BJ (cell line): Measurements from ENCODE around the gene PTPRG. TPM values are rescaled to one million over a fixed set of nuclear protein-coding genes. Genes with fewer than 3 reads are reported as not detected.

Source experiments
- CTCF ChIA-PET: fragments of 350-600 bp; formaldehyde crosslinking; extraction: SDS; loops from one replicate; lab custom pipeline; 2021; ENCODE audit warnings: antibody characterized with exemption, inconsistent platforms; lab: Yijun Ruan, JAX
- POLR2A ChIA-PET: fragments of 300-600 bp; sonication (Branson Sonifier 250); formaldehyde crosslinking; extraction: SDS; loops from one replicate; lab custom pipeline; 2021; ENCODE audit warnings: antibody characterized with exemption; lab: Charles Lee
- DNase-seq: peaks from one replicate; pipeline ENCODE4 v3.0.0-alpha.2; 2011; ENCODE audit warnings: low read depth
- H3K27me3 ChIP-seq: 2 replicates; pipeline ENCODE4 v1.6.0; 2011; ENCODE audit warnings: low read length; ENCODE audit not compliant: control insufficient read depth, insufficient read depth
- H3K36me3 ChIP-seq: 2 replicates; pipeline ENCODE4 v1.5.1; 2011; ENCODE audit warnings: low read length; ENCODE audit not compliant: control insufficient read depth, insufficient read depth
- H3K4me3 ChIP-seq: 2 replicates; pipeline ENCODE4 v1.5.1; 2011; ENCODE audit warnings: low read depth, mild to moderate bottlenecking, control low read depth, low read length
- CTCF ChIP-seq: IDR thresholded peaks from 2 replicates; pipeline ENCODE4 v1.5.1; 2011; ENCODE audit warnings: low read depth, mild to moderate bottlenecking, control low read depth, inconsistent platforms, low read length, moderate library complexity; ENCODE audit not compliant: insufficient read depth
- polyA plus RNA-seq: library from polyadenylated mRNA; depleted of rRNA; stranded (reverse); fragments of >200 nt; gene quantifications from 2 replicates; pipeline ENCODE4 v1.2.3, GENCODE V29; 2011

The PTPRG gene
- polyA plus RNA-seq, 1 experiment, result 20.8 TPM

- POLR2A ChIA-PET, result no interaction called here
- no peak for TF ChIP-seq CTCF
- no peak for DNase-seq
Observed at GRCh38 chr3:62144482-62144881, 583.1 kb downstream of the PTPRG start.

GRCh38 chr3:62145086-62145757 lies 583.9 kb downstream of the PTPRG start:
- DNase-seq, result no peak
- Histone ChIP-seq H3K4me3 (no peak overlapping the region), H3K36me3 (no peaks in the 10 kb centered on the region), H3K27me3 (no peaks in the 10 kb centered on the region)
- POLR2A ChIA-PET, result no interaction called here
- TF ChIP-seq CTCF, result no peak
- CTCF ChIA-PET, result no interaction called here

More at GRCh38 chr3:62144482-62144881, 583.1 kb downstream of the PTPRG start:
- Histone ChIP-seq H3K27me3 (no peaks in the 10 kb centered on the region), H3K4me3 (no peak overlapping the region), H3K36me3 (no peaks in the 10 kb centered on the region)
- CTCF ChIA-PET, result no interaction called here

GRCh38 chr3:62149539-62149938 lies 588.2 kb downstream of the PTPRG start:
- DNase-seq, result no peak
- CTCF ChIA-PET, result interaction anchor here (0.6 kb wide), 1 partner anchor 24 kb away, joined by 3 read pairs; no protein-coding TSS in a partner anchor
- no peak for TF ChIP-seq CTCF
- no peaks in the 10 kb centered on the region for H3K36me3 ChIP-seq
- no peaks in the 10 kb centered on the region for H3K27me3 ChIP-seq
- no peak overlapping the region for H3K4me3 ChIP-seq
- POLR2A ChIA-PET, result no interaction called here

- H3K27me3 ChIP-seq, result no peaks in the 10 kb centered on the region
- no peak for TF ChIP-seq CTCF
- CTCF ChIA-PET, result interaction anchor here (0.6 to 1.0 kb wide), 2 partner anchors 23 to 292 kb away, joined by 3 to 4 read pairs; no protein-coding TSS in a partner anchor
- H3K4me3 ChIP-seq, result no peak overlapping the region
- POLR2A ChIA-PET, result no interaction called here
- DNase-seq, result no peak
- H3K36me3 ChIP-seq, result no peaks in the 10 kb centered on the region
Observed at GRCh38 chr3:62149962-62150361, 588.6 kb downstream of the PTPRG start.

GRCh38 chr3:62151591-62151990 lies 590.2 kb downstream of the PTPRG start:
- POLR2A ChIA-PET, result interaction anchor here (0.7 kb wide), 1 partner anchor 383 kb away, joined by 4 read pairs; no protein-coding TSS in a partner anchor
- H3K36me3 ChIP-seq, result no peaks in the 10 kb centered on the region
- no peak for TF ChIP-seq CTCF
- no peak for DNase-seq
- CTCF ChIA-PET, result no interaction called here
- H3K4me3 ChIP-seq, result no peak overlapping the region
- no peaks in the 10 kb centered on the region for H3K27me3 ChIP-seq
